Common myeloid progenitor, CD34-positive (primary cell): ENCODE data around the gene PRR15.

Experiments
- CTCF ChIA-PET: fragments of 350-600 bp; sonication (Branson Sonifier 250); formaldehyde crosslinking; loops from one replicate; lab custom pipeline; 2021; ENCODE audit warnings: antibody characterized with exemption; lab: Charles Lee
- POLR2A ChIA-PET: fragments of 350-600 bp; sonication (Branson Sonifier 250); formaldehyde crosslinking; loops from one replicate; lab custom pipeline; 2021; ENCODE audit warnings: antibody characterized with exemption; lab: Charles Lee
- DNase-seq, 3 donors: peaks; one replicate each; pipeline versions ENCODE4 v3.0.0 to v3.0.0-alpha.2; 2013
- H3K27ac ChIP-seq, 2 experiments: 1 replicate in 1 of 2; 2 replicates in 1 of 2; pipeline ENCODE4 v1.7.0; 2013; ENCODE audit warnings: inconsistent platforms in 2 of 2, low read length in 2 of 2, mild to moderate bottlenecking in 2 of 2, low read depth in 1 of 2, moderate library complexity in 1 of 2; ENCODE audit not compliant: severe bottlenecking in 2 of 2, insufficient read depth in 1 of 2, poor library complexity in 1 of 2
- H3K27me3 ChIP-seq, 5 experiments: replicated peaks in 2 of 5; 1 replicate in 3 of 5; 2 replicates in 2 of 5; pipeline versions ENCODE4 v1.6.1 to v1.7.0; 2013; ENCODE audit warnings: low read length in 4 of 5, mild to moderate bottlenecking in 2 of 5, moderate library complexity in 2 of 5, inconsistent platforms in 1 of 5; ENCODE audit not compliant: insufficient read depth in 5 of 5, control insufficient read depth in 4 of 5
- H3K36me3 ChIP-seq, 4 experiments: 1 replicate in 2 of 4; 2 replicates in 2 of 4; pipeline versions ENCODE4 v1.6.1 to v1.7.0; 2013; ENCODE audit warnings: low read length in 3 of 4, control low read depth in 1 of 4, mild to moderate bottlenecking in 1 of 4; ENCODE audit not compliant: control insufficient read depth in 4 of 4, insufficient read depth in 4 of 4
- H3K4me1 ChIP-seq, 4 experiments: 1 replicate in 3 of 4; 2 replicates in 1 of 4; pipeline versions ENCODE4 v1.6.1 to v1.7.1; 2013; ENCODE audit warnings: low read length in 3 of 4, mild to moderate bottlenecking in 3 of 4, control low read depth in 1 of 4, inconsistent platforms in 1 of 4, moderate library complexity in 1 of 4; ENCODE audit not compliant: control insufficient read depth in 4 of 4, insufficient read depth in 4 of 4; ENCODE audit errors: control extremely low read depth in 1 of 4
- H3K4me3 ChIP-seq, 7 experiments: 1 replicate in 4 of 7; 2 replicates in 3 of 7; pipeline versions ENCODE4 v1.5.1 to v1.7.0; 2013; ENCODE audit warnings: mild to moderate bottlenecking in 7 of 7, low read length in 6 of 7, moderate library complexity in 6 of 7, inconsistent platforms in 2 of 7, low read depth in 2 of 7, control low read depth in 1 of 7; ENCODE audit not compliant: insufficient read depth in 4 of 7, control insufficient read depth in 1 of 7; ENCODE audit errors: extremely low read depth in 1 of 7
- H3K9me3 ChIP-seq, 5 experiments: 1 replicate in 4 of 5; 2 replicates in 1 of 5; pipeline versions ENCODE4 v1.6.1 to v1.7.1; 2013; ENCODE audit warnings: low read length in 4 of 5, mild to moderate bottlenecking in 2 of 5, inconsistent platforms in 1 of 5, low read depth in 1 of 5, moderate library complexity in 1 of 5; ENCODE audit not compliant: control insufficient read depth in 4 of 5, insufficient read depth in 2 of 5; ENCODE audit errors: control extremely low read depth in 1 of 5
- WGBS: methylation state at CpG from one replicate; pipeline ENCODE4 v1.1.5; 2013; ENCODE audit not compliant: insufficient coverage; 5-methylcytosine and 5-hydroxymethylcytosine counted together

The PRR15 gene

GRCh38 chr7:29565982-29566746 is 2.5 kb downstream of the PRR15 start:
- Histone ChIP-seq H3K4me1 (peaks cover 6 to 44% (median 33%) of the 10 kb centered on the region in 4 experiments), H3K27me3 (peaks cover 0 to 33% (median 0%) of the 10 kb centered on the region in 5 experiments), H3K36me3 (peaks cover 0 to 3% (median 0%) of the 10 kb centered on the region in 4 experiments), H3K4me3 (peak overlapping the region; percentile 18 to 92 (median 82)), H3K9me3 (no peaks in the 10 kb centered on the region), H3K27ac (peak overlapping the region in 1 of 2 experiments; percentile 25)
- DNase-seq, result peak in 2 of 3 donors; percentile 54 to 60
- CTCF ChIA-PET, result no interaction called here
- POLR2A ChIA-PET, result no interaction called here
- 4% methylated on average over 41 of the region's 56 CpGs for WGBS

DNA sequence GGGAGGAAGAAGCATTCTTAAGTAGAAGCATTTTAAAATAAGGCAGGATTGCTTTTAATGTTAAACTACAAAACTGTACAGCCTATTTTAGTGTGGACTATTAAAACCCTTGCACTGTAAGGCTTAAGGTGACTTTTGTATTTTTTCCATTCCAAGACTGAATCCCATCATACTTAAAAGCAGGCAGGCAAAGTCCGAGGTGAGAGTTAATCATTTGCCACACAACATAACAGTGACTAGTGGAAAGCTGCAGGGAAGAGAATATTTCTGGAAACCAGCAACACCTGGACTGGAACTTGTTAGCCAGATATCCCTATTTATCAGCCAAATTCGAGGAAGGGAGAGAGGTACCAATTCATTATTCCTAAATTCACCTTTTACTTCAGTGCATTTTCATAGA is 3.5 kb downstream of the PRR15 start:
- no peak overlapping the region for H3K4me3 ChIP-seq
- DNase-seq, result no peak
- peaks cover 0 to 32% (median 0%) of the 10 kb centered on the region in 5 experiments for H3K27me3 ChIP-seq
- peaks cover 6 to 44% (median 33%) of the 10 kb centered on the region in 4 experiments for H3K4me1 ChIP-seq
- H3K36me3 ChIP-seq, result peaks cover 0 to 3% (median 0%) of the 10 kb centered on the region in 4 experiments
- H3K27ac ChIP-seq, result no peak overlapping the region
- ChIA-PET CTCF (interaction anchor here (0.9 kb wide), 1 partner anchor 24 kb away, joined by 3 read pairs; no protein-coding TSS in a partner anchor), POLR2A (interaction anchor here (0.6 to 0.7 kb wide), 2 partner anchors 28 to 589 kb away, joined by 3 to 4 read pairs; no protein-coding TSS in a partner anchor)
- H3K9me3 ChIP-seq, result no peaks in the 10 kb centered on the region
- no CpG with 5 or more reads among the region's 2 CpGs for WGBS

- ChIA-PET CTCF (no interaction called here), POLR2A (no interaction called here)
- Histone ChIP-seq H3K4me1 (peaks cover 6 to 27% (median 21%) of the 10 kb centered on the region in 4 experiments), H3K36me3 (peaks cover 0 to 3% (median 0%) of the 10 kb centered on the region in 4 experiments), H3K27ac (no peak overlapping the region), H3K27me3 (peaks cover 0 to 20% (median 0%) of the 10 kb centered on the region in 5 experiments), H3K9me3 (no peaks in the 10 kb centered on the region), H3K4me3 (no peak overlapping the region)
- 84% methylated on average over 5 of the region's 6 CpGs for WGBS
- DNase-seq, result peak in 2 of 3 donors; percentile 17 to 23
Measured at GRCh38 chr7:29569648-29570047, 6.0 kb downstream of the PRR15 start.

DNA sequence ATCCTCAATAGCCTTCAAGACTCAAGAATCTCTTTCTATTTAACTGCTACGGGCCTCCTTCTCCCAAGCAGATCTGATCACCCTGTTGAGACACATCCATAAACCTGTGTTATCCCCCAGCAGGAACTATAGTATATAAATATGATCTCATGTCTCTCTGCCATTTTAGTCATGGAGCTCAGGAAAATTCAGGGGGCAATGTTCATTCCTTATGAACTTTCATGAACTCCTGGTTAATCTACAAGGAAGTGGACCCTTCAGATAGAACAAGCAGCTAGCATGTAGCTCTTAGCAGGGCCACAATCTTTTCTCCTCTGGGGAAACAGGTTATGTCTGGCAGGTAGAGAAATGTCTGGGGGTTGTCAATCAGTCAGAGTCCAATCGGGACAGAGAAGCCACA is 8.9 kb downstream of the PRR15 start:
- ChIA-PET POLR2A (no interaction called here), CTCF (interaction anchor here (0.6 kb wide), 1 partner anchor 295 kb away, joined by 3 read pairs; no protein-coding TSS in a partner anchor)
- H3K27me3 ChIP-seq, result peaks cover 0 to 4% (median 0%) of the 10 kb centered on the region in 5 experiments
- no peak overlapping the region for H3K27ac ChIP-seq
- no peak for DNase-seq
- 100% methylated on average over 1 of the region's 2 CpGs for WGBS
- peaks cover 0 to 11% (median 2%) of the 10 kb centered on the region in 4 experiments for H3K4me1 ChIP-seq
- peaks cover 0 to 3% (median 0%) of the 10 kb centered on the region in 4 experiments for H3K36me3 ChIP-seq
- H3K9me3 ChIP-seq, result peaks cover 0 to 8% (median 5%) of the 10 kb centered on the region in 5 experiments
- no peak overlapping the region for H3K4me3 ChIP-seq

GRCh38 chr7:29573567-29573966 is 9.9 kb downstream of the PRR15 start:
- ChIA-PET CTCF (interaction anchor here (1.0 kb wide), 1 partner anchor 9 kb away, joined by 3 read pairs; no protein-coding TSS in a partner anchor), POLR2A (no interaction called here)
- WGBS, result 84% methylated on average over 2 of the region's 3 CpGs
- H3K4me3 ChIP-seq, result no peak overlapping the region
- peaks cover 0 to 13% (median 9%) of the 10 kb centered on the region in 5 experiments for H3K9me3 ChIP-seq
- DNase-seq, result no peak
- no peak overlapping the region for H3K27ac ChIP-seq
- H3K27me3 ChIP-seq, result peaks cover 0 to 4% (median 0%) of the 10 kb centered on the region in 5 experiments
- peaks cover 0 to 11% (median 2%) of the 10 kb centered on the region in 4 experiments for H3K4me1 ChIP-seq
- peaks cover 0 to under 1% (median 0%) of the 10 kb centered on the region in 4 experiments for H3K36me3 ChIP-seq

DNA sequence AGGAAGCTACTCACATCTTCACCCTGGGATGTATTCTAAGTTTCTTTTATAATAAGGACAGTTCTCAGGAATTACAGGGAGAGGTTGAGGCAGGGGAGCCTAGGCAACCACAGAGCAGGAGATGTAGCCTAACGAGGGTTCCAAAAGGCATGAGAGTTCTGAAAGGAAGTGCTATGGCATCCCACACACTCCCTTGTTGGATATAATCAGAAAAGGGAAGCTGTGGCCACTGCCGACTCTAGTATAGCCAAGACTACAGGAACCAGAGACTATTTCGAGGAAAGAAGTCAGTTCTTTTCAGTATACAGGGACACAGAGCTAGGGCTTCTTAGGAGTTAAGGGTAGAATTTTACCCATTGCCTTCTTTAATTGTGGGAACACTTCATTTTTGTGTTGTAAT is 11.0 kb downstream of the PRR15 start:
- Histone ChIP-seq H3K27me3 (peaks cover 0 to 4% (median 0%) of the 10 kb centered on the region in 5 experiments), H3K4me3 (no peak overlapping the region), H3K36me3 (no peaks in the 10 kb centered on the region), H3K27ac (no peak overlapping the region), H3K4me1 (peaks cover 0 to 11% (median 2%) of the 10 kb centered on the region in 4 experiments), H3K9me3 (peaks cover 0 to 15% (median 12%) of the 10 kb centered on the region in 5 experiments)
- peak in 2 of 3 donors; percentile 62 to 66 for DNase-seq
- POLR2A ChIA-PET, result no interaction called here
- 0% methylated on average over 3 of the region's 3 CpGs for WGBS
- CTCF ChIA-PET, result interaction anchor here (1.0 to 1.2 kb wide), 3 partner anchors 10 to 13 kb away, joined by 3 read pairs; partner anchors contain the start of gene PRR15
